K562 (cell line): ENCODE results near the gene ZNF552. TPM values are rescaled to one million over a fixed set of nuclear protein-coding genes. Genes with fewer than 3 reads are reported as not detected.
"Not testable (repeated sequence)": the region's sequence is repeated elsewhere in the genome, so short reads cannot be mapped to it uniquely, and the experiment has no call there.

ENCODE experiments used
- ATAC-seq: fragments of 200-7000 bp; cut with Tn5 transposase; 3 replicates; pipeline ENCODE4 v1.9.1; 2020; ENCODE audit warnings: moderate library complexity
- BruUV-seq: library from RNA; stranded (reverse); fragments of 400-500 nt; replicated peaks from 2 replicates; lab custom pipeline; 2021; lab: Mats Ljungman, UMichigan
- CTCF ChIA-PET: fragments of 300-600 bp; formaldehyde crosslinking; extraction: SDS; loops from one replicate; lab custom pipeline; 2021; ENCODE audit warnings: low intra/inter-chr PET ratio; lab: Yijun Ruan, JAX
- POLR2A ChIA-PET: fragments of 300-600, 350-650 bp; sonication (Branson Sonifier 250); formaldehyde crosslinking; extraction: SDS; loops from one replicate; lab custom pipeline; 2021; ENCODE audit warnings: antibody characterized with exemption, inconsistent platforms; lab: Yijun Ruan, JAX
- DNase-seq, 4 experiments: peaks; one replicate each; pipeline versions ENCODE4 v3.0.0 to v3.0.0-alpha.2; 2011 to 2018; ENCODE audit warnings: low spot score in 3 of 4, mixed read lengths in 3 of 4; ENCODE audit errors: extremely low read depth in 1 of 4
- FAIRE-seq: peaks from 2 replicates; lab custom pipeline; 2011; peaks lifted over from hg19 to GRCh38; lab: Jason Lieb, UNC
- H2AFZ ChIP-seq: 2 replicates; pipeline ENCODE4 v1.6.0; 2011; ENCODE audit warnings: low read depth, low read length, control low read depth, inconsistent platforms
- H3K27ac ChIP-seq: fragments of 200-600 bp; 3 replicates; pipeline ENCODE4 v1.8.0; 2011; ENCODE audit warnings: low read depth, mild to moderate bottlenecking, control low read depth, inconsistent platforms, low read length, moderate library complexity, mixed read lengths; ENCODE audit errors: extremely low read depth
- H3K27me3 ChIP-seq, 2 experiments: fragments of 300-600 bp in 1 of 2; 2 replicates in 1 of 2; 3 replicates in 1 of 2; pipeline versions ENCODE4 v1.6.0 to v1.8.0; 2011; ENCODE audit warnings: inconsistent platforms in 2 of 2, low read length in 2 of 2, mild to moderate bottlenecking in 1 of 2, mixed read lengths in 1 of 2, moderate library complexity in 1 of 2; ENCODE audit not compliant: control insufficient read depth in 2 of 2, insufficient read depth in 2 of 2
- H3K36me3 ChIP-seq: fragments of 300-600 bp; 3 replicates; pipeline ENCODE4 v1.8.0; 2011; ENCODE audit warnings: mild to moderate bottlenecking, low read length, inconsistent platforms; ENCODE audit not compliant: control insufficient read depth, insufficient read depth
- H3K4me1 ChIP-seq, 2 experiments: fragments of 200-600 bp in 1 of 2; replicated peaks in 1 of 2; 2 replicates in 1 of 2; 3 replicates in 1 of 2; pipeline versions ENCODE4 v1.5.1 to v1.8.0; 2011; ENCODE audit warnings: inconsistent platforms in 2 of 2, low read length in 2 of 2, mild to moderate bottlenecking in 1 of 2, mixed read lengths in 1 of 2, moderate library complexity in 1 of 2; ENCODE audit not compliant: control insufficient read depth in 2 of 2, insufficient read depth in 2 of 2
- H3K4me2 ChIP-seq: 2 replicates; pipeline ENCODE4 v1.6.1; 2011; ENCODE audit warnings: low read length, control low read depth, inconsistent platforms, mixed read lengths; ENCODE audit not compliant: insufficient read depth
- H3K4me3 ChIP-seq: fragments of 200-600 bp; sonication (generic), shearing (Covaris generic); 2 replicates; pipeline ENCODE4 v1.5.1; 2016; ENCODE audit warnings: control low read depth, inconsistent platforms
- H3K79me2 ChIP-seq: fragments of 200-600 bp; 3 replicates; pipeline ENCODE4 v1.8.0; 2011; ENCODE audit warnings: low read length, inconsistent platforms; ENCODE audit not compliant: control insufficient read depth, insufficient read depth
- H3K9ac ChIP-seq, 2 experiments: 2 replicates each; pipeline versions ENCODE4 v1.6.0 to v1.6.1; 2011; ENCODE audit warnings: low read depth in 2 of 2, low read length in 2 of 2, control low read depth in 1 of 2, inconsistent platforms in 1 of 2, mild to moderate bottlenecking in 1 of 2, mixed read lengths in 1 of 2; ENCODE audit not compliant: insufficient read depth in 1 of 2
- H3K9me1 ChIP-seq: one replicate; pipeline ENCODE4 v1.6.0; 2011; ENCODE audit warnings: inconsistent platforms, mild to moderate bottlenecking, low read length, moderate library complexity; ENCODE audit not compliant: control insufficient read depth, insufficient read depth
- H3K9me3 ChIP-seq: replicated peaks from 2 replicates; pipeline ENCODE4 v1.5.1; 2011; ENCODE audit warnings: low read depth, low read length, inconsistent platforms; ENCODE audit not compliant: control insufficient read depth, insufficient read depth
- H4K20me1 ChIP-seq: replicated peaks from 2 replicates; pipeline ENCODE4 v1.6.1; 2011; ENCODE audit warnings: low read length, inconsistent platforms, mixed read lengths; ENCODE audit not compliant: control insufficient read depth, insufficient read depth
- CUX1 ChIP-seq: fragments of 200-800 bp; sonication (Bioruptor generic); IDR thresholded peaks from 2 replicates; pipeline ENCODE4 v1.6.1; 2016; ENCODE audit warnings: missing genetic modification characterization, missing compliant biosample characterization
- WGBS: fragments of 100-300 bp; shearing (Covaris generic); methylation state at CpG from one replicate; pipeline ENCODE4 v1.1.6; 2016; ENCODE audit warnings: low coverage, mixed read lengths; ENCODE audit not compliant: insufficient coverage; ENCODE audit errors: missing lambda C conversion rate; 5-methylcytosine and 5-hydroxymethylcytosine counted together
- in situ Hi-C: fragments of 300-500 bp; cut with MboI; formaldehyde crosslinking; loops from 4 replicates; pipeline ENCODE4 v1.15.0; 2018; ENCODE audit warnings: inconsistent platforms, mixed read lengths
- intact Hi-C: fragments of 100-400 bp; cut with micrococcal nuclease; formaldehyde crosslinking; loops from 2 replicates; pipeline ENCODE4 v1.14.2; 2022
- polyA plus RNA-seq, 8 experiments: library from polyadenylated mRNA; depleted of rRNA in 4 of 8; stranded (reverse) in 5 of 8; unstranded in 3 of 8; fragments of >200 nt; fragmentation: Nextera tagmentation in 2 of 8; fragmentation: Illumina TruSeq in 1 of 8; extraction: Ambion mirVana in 2 of 8; extraction: Trizol in 1 of 8; gene quantifications; 2 replicates each; pipeline versions ENCODE4 v1.2.1 to v1.2.3, GENCODE V29; 2011 to 2014; ENCODE audit warnings: inconsistent platforms in 1 of 8, missing spikeins in 1 of 8
- total RNA-seq, 7 experiments: library from RNA; depleted of rRNA in 6 of 7; stranded (reverse); fragments of >200 nt in 6 of 7; fragmentation: Illumina TruSeq in 2 of 7; extraction: Trizol in 2 of 7; gene quantifications; 2 replicates each; pipeline versions ENCODE4 v1.2.1 to v1.2.3, GENCODE V29; 2011 to 2021; ENCODE audit warnings: low replicate concordance in 1 of 7

The ZNF552 gene
- total and polyA plus RNA-seq, 9 of the 15 experiments (the other 6 are each of a cell fraction or from before 2014, with no cell fraction given) = 4.4 to 12.4 (median 8.5) TPM

- TF ChIP-seq CUX1 (CRISPR knock-in tag) = no peak
- TF ChIP-seq, all 486 proteins: peak for 0
Observed at GRCh38 chr19:57825511-57825910, 10.8 kb upstream of the ZNF552 start (continued).

- DNase-seq, H3K9me1 ChIP-seq, BruUV-seq, H3K9ac ChIP-seq, H3K4me1 ChIP-seq, in situ Hi-C loops, H3K4me3 ChIP-seq, FAIRE-seq, POLR2A ChIA-PET, H2AFZ ChIP-seq, H3K27me3 ChIP-seq, ATAC-seq, CTCF ChIA-PET, H3K27ac ChIP-seq, intact Hi-C loops, H3K4me2 ChIP-seq, H3K9me3 ChIP-seq, H4K20me1 ChIP-seq: not testable (repeated sequence)
- Histone ChIP-seq H3K79me2 (peaks cover 86% of the 10 kb centered on the region), H3K36me3 (peaks cover 65% of the 10 kb centered on the region)
- 91% methylated on average over 4 of the region's 4 CpGs for WGBS
Observed at GRCh38 chr19:57823608-57824007, 8.9 kb upstream of the ZNF552 start.

GRCh38 chr19:57823155-57823554 is 8.4 kb upstream of the ZNF552 start:
- DNase-seq, in situ Hi-C loops: not testable (repeated sequence)
- WGBS = 100% methylated on average over 1 of the region's 2 CpGs

More at GRCh38 chr19:57823155-57823554, 8.4 kb upstream of the ZNF552 start:
- FAIRE-seq, ATAC-seq, CTCF ChIA-PET, intact Hi-C loops, H3K4me2 ChIP-seq, H3K9me1 ChIP-seq, POLR2A ChIA-PET, H2AFZ ChIP-seq, H4K20me1 ChIP-seq, H3K9me3 ChIP-seq, H3K9ac ChIP-seq, H3K27ac ChIP-seq, H3K4me3 ChIP-seq, BruUV-seq, H3K4me1 ChIP-seq, H3K27me3 ChIP-seq: not testable (repeated sequence)
- Histone ChIP-seq H3K36me3 (peaks cover 65% of the 10 kb centered on the region), H3K79me2 (peaks cover 85% of the 10 kb centered on the region)
